Limb (tissue), 2 donors: ENCODE measurements around the gene KDM1A.
A peak's percentile ranks its signal among the peaks of the same experiment; 100 is the strongest.

Source experiments
- DNase-seq, 2 donors: peaks; one replicate each; pipeline ENCODE4 v3.0.0-alpha.2; 2016; ENCODE audit errors: extremely low spot score in 2 of 2

Gene KDM1A

DNA sequence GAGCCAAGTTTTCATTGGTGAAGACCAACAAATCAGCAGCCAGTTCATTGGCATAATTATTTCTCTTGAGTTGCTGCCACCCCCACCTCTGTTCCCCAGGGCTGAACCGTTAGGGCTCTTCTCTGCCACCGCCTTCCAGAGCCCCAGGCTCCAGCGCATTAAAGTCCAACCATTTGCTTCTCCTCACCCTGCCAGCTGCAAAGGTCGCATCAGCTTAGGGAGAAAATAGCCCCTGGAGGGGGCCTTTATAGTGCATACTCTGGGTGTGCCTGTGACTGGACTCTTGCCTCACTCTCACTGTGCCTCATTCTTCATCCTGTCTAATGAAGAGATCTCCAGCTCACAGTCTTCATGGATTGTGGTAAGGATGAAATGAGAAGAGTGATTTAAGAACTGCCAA is 50.4 kb downstream of the KDM1A start:
- DNase-seq = no peak

DNA sequence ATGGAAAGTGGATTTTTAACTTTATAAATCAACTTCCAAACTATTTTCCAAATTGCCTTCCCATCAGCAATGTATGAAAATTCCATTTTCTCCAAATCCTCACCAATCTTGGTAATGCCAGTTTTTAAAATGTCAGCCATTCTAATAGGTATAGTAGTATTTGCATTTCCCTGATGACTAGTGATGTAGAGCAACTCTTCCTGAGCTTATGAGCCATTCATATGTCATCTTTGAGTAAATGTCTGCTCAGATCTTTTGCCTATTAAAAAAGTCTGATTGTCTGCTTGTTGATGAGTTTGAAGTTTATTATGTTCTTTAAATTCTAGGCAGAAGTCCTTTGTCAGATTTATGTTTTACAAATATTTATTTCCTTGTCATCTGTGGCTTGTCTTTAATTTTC is 54.7 kb downstream of the KDM1A start:
- DNase-seq = no peak

- no peak for DNase-seq
These were observed 59.8 kb downstream of the KDM1A start for GRCh38 chr1:23079025-23079424.

- no peak for DNase-seq
These were observed 61.6 kb downstream of the KDM1A start for GRCh38 chr1:23080885-23081284.

DNA sequence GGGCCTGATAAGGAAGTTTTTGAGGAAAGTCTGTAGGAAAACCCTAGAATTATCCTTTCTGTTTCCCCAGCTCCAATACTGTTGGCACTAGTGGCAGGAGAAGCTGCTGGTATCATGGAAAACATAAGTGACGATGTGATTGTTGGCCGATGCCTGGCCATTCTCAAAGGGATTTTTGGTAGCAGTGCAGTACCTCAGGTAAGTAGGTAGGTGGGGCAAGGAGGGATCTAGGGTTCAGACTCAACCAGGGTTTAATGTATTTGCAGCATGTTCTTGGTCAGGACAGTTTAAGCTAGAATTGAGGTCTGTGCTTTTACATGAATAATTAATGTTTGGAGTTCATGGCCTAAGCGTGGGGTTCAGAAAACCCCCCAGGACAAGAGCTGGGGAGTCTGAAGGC is 62.1 kb downstream of the KDM1A start:
- DNase-seq = no peak

DNA sequence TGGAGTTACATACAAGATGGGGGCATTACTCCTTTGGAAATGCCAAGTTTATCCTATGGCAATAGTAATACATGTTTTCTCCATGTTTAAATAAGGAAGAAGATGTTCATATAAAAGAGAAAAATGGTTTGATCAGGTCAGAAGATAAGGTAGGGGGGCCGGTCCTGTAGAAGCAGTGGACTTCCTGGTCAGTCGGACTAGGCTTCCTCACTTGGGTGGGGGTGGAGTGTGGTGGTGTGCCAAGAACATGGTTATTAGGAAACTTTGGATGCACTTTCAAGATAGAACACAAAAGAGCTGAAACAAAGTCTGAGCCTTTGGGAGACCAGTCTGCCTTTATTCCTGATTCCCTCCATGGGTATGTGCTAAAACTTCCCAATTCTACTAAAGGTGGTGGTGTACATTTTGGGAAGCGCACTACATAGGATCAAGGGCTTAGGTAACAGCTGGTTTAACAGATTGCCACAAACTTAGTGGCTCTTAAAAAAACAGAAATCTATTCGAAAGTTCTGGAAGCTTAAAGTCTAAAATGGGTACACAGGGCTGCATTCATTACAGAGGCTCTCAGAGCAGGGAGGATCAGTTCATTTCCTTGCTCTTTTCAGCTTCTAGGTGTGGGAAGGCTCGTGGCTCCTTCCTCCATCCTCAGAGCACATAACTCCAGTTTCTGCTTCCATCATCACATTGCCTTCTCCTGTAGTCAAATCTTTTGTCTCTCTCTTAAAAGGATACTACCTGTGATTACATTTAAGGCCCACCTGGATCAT is 64.6 kb downstream of the KDM1A start:
- no peak for DNase-seq

DNA sequence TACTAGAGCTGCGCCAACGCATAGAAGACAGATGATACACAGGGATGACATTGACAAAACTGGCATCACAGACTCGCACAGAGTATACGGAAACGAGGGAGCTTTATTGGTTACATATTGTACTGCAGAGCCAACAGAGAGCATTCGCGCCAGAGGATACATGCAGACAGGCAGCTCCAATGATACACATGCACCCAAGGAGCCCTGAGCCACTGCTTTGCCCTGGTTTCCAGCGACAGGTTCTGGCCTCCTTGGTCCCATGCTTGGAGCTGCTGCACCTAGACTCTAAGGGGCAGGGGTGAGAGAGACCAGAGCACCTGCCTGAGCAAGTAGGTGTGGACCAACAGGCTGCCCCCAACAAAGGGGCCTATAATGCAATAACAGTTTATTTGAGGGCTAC is 65.6 kb downstream of the KDM1A start:
- DNase-seq = no peak

GRCh38 chr1:23085696-23086095 is 66.4 kb downstream of the KDM1A start:
- no peak for DNase-seq

GRCh38 chr1:23088027-23088426 is 68.8 kb downstream of the KDM1A start:
- no peak for DNase-seq

DNA sequence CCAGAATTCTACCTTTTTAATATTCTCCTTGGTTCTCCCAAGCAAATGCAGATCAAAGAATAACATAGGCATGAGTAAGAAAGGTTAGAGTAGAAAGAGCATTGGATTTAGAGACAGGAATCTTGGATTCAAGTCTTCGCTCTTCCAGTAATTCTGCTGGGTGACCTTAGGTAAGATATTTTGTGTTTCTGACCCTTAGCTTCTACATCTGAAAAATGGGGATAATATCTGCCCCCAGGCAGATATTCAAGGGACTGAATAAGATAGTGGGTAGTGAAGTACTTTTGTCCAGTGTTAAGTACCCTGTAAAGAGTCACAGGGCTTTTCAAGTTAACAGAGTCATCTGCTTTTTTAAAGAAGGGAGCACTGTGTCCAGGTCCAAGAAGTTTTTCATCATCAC is 70.8 kb downstream of the KDM1A start:
- DNase-seq = no peak

DNA sequence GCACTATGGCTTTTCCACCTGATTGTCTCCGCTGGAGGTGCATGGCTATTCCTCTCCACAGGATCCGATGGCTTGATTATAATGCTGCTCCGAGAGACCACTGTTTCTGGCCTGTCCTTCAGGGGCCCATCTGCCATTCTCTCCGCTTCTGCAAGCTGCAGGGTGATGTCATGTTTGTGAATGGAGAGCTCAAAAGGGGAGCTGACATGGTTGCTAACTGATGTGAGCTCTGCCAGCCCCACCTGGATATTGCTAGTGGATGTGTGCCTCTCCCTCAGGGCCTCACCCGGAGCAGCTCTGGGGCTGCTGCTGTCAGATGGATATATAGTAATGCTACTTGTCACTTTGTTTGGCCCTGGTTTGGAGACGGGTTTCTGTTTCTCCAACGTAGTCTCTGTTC is 72.3 kb downstream of the KDM1A start:
- DNase-seq = no peak

- no peak for DNase-seq
These were observed 73.2 kb downstream of the KDM1A start for GRCh38 chr1:23092447-23092846.

DNA sequence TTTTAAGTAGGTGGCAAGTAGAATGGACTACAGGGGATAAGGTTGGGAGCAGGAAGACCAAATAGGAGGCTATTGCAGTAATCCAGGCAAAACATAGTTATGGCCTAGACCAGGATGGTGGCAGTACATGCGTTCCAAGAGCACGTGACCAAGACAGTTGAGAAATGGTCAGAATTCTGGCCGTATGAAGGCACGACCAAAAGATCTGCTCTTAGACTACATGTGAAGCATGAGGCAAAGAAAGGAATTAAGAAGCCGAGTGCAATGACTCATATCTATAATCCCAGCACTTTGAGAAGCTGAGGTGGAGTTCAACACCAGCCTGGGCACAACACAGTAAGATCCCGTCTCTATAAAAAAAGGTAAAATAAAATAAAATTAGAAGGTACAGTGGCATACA is 78.0 kb downstream of the KDM1A start:
- no peak for DNase-seq

- peak; percentile 71 to 81 for DNase-seq
These were observed 79.3 kb downstream of the KDM1A start for GRCh38 chr1:23098463-23099170.

DNA sequence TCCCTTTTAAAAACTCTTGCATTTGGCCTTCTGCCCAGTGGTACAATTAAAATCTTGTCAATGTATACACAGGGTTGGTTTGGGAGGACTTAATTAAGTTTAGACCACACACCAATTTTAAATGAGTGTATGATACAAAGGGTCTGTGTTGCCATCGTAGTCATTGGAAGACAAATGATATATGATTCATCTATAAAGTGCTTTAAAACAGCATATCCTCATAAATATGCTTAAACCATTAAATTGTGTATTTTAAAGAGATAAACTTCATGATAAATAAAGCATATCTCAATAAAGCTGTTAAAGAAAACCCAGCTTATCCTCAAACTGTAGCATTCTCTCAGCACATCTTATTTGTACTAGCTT is 79.9 kb downstream of the KDM1A start:
- no peak for DNase-seq

DNA sequence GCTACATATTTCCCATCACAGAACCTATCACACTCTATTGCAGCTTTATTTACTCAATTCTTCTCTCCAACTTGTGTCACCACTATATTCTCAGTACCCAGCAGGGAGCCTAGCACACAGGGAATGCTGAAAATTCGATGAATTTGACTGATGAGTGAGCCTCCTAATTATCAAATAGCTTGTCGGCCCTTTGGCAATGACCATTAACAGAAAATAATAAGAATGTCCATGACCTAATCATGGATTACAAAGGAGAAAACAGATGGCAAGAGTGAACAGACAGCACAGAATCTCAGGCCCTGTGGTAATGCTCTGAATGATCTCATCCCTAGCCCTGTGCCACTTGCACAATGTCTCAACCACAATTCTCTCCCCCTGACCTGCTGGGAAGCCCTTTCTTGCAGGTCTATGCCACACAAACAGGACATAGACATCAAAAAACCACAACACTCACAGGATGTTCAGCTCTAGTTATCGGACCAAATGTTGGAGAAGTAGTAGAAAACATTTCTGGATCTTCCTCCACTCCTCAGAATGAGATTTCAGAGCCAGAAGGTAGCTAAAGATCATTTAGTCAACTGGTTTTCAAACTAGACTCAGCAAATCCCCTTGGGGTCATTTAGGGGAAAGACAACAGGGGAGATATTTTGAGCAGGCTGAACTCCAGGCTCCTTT is 80.9 kb downstream of the KDM1A start:
- DNase-seq = no peak

- DNase-seq = no peak
These were observed 82.0 kb downstream of the KDM1A start for GRCh38 chr1:23101101-23101827.

- DNase-seq = no peak
These were observed 82.6 kb downstream of the KDM1A start for GRCh38 chr1:23101887-23102286.

DNA sequence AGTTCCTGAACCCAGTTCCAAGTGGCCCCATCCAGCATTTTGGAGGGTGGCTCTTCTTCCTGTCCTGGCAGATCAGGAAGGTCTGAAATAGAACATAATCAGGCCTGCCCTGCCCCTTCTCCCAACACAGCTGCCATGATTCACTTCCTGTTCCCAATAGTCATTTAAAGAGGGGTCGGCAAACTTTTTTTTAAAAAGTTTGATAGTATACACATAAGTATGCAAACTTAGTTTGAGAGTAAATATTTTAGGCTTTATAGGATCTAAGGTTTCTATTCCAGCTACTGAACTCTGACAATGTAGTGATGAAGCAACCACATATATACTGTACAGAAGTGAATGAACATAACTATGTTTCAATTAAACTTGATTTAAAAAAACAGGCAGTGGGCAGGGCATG is 83.0 kb downstream of the KDM1A start:
- no peak for DNase-seq

GRCh38 chr1:23103001-23103889 is 84.0 kb downstream of the KDM1A start:
- no peak for DNase-seq

GRCh38 chr1:23108918-23109533 is 89.8 kb downstream of the KDM1A start:
- no peak for DNase-seq
